HepG2 (cell line): Measurements from ENCODE around the gene H6PD. TPM values are rescaled to one million over a fixed set of nuclear protein-coding genes. Genes with fewer than 3 reads are reported as not detected.

Experiments
- ESRRA ChIP-seq: sonication (generic); formaldehyde crosslinking; IDR thresholded peaks from 2 replicates; pipeline ENCODE4 v1.5.1; 2020; ENCODE audit warnings: mild to moderate bottlenecking, low read depth, missing genetic modification reagents
- HCFC1 ChIP-seq: fragments of 150-350 bp; IDR thresholded peaks from 2 replicates; pipeline ENCODE4 v1.6.1; 2014; ENCODE audit warnings: low read depth, low read length
- KLF9 ChIP-seq: IDR thresholded peaks from 2 replicates; pipeline ENCODE4 v1.6.1; 2016; ENCODE audit warnings: low read depth
- NR2F1 ChIP-seq, 2 experiments: fragments of 450-650 bp in 1 of 2; formaldehyde crosslinking in 1 of 2; IDR thresholded peaks; 2 replicates each; pipeline versions ENCODE4 v1.5.0 to v1.6.1; 2016 to 2020; ENCODE audit warnings: mild to moderate bottlenecking in 1 of 2, missing compliant biosample characterization in 1 of 2, missing genetic modification reagents in 1 of 2, moderate library complexity in 1 of 2
- NR2F2 ChIP-seq: IDR thresholded peaks from 2 replicates; pipeline ENCODE4 v1.6.1; 2012; ENCODE audit warnings: low read depth, inconsistent platforms, borderline replicate concordance
- PAF1 ChIP-seq: IDR thresholded peaks from 2 replicates; pipeline ENCODE4 v1.6.1; 2016; ENCODE audit warnings: missing genetic modification reagents, missing compliant biosample characterization
- PRDM4 ChIP-seq: sonication (generic); formaldehyde crosslinking; IDR thresholded peaks from 2 replicates; pipeline ENCODE4 v1.9.0; 2021; ENCODE audit warnings: missing genetic modification reagents, borderline replicate concordance
- SNAI1 ChIP-seq: sonication (generic); formaldehyde crosslinking; IDR thresholded peaks from 2 replicates; pipeline ENCODE4 v1.5.0; 2020; ENCODE audit warnings: mild to moderate bottlenecking, missing genetic modification reagents, borderline replicate concordance
- SP1 ChIP-seq, 2 experiments: fragments of 450-650 bp in 1 of 2; sonication (generic) in 1 of 2; formaldehyde crosslinking in 1 of 2; IDR thresholded peaks; 2 replicates each; pipeline versions ENCODE4 v1.4.0 to v1.6.1; 2016 to 2020; ENCODE audit warnings: missing genetic modification reagents in 1 of 2
- TRIM24 ChIP-seq: sonication (generic); formaldehyde crosslinking; IDR thresholded peaks from 2 replicates; pipeline ENCODE4 v1.8.0; 2022; ENCODE audit warnings: mild to moderate bottlenecking, missing genetic modification reagents
- ZHX1 ChIP-seq: sonication (generic); formaldehyde crosslinking; IDR thresholded peaks from 2 replicates; pipeline ENCODE4 v1.8.1; 2022; ENCODE audit warnings: low read depth, mild to moderate bottlenecking, missing genetic modification reagents
- ZNF337 ChIP-seq: sonication (generic); formaldehyde crosslinking; IDR thresholded peaks from 2 replicates; pipeline ENCODE4 v1.5.1; 2020; ENCODE audit warnings: missing genetic modification reagents, low read depth, mild to moderate bottlenecking, borderline replicate concordance
- ZNF34 ChIP-seq: sonication (generic); formaldehyde crosslinking; IDR thresholded peaks from 2 replicates; pipeline ENCODE4 v1.4.0; 2020; ENCODE audit warnings: mild to moderate bottlenecking, missing genetic modification reagents, borderline replicate concordance
- ZNF670 ChIP-seq: sonication (generic); formaldehyde crosslinking; IDR thresholded peaks from 2 replicates; pipeline ENCODE4 v1.8.0; 2022; ENCODE audit warnings: mild to moderate bottlenecking, missing genetic modification reagents, borderline replicate concordance
- polyA plus RNA-seq, 8 experiments: library from polyadenylated mRNA; depleted of rRNA in 3 of 8; stranded (reverse) in 7 of 8; unstranded in 1 of 8; fragments of >200 nt; fragmentation: Illumina TruSeq in 4 of 8; extraction: Trizol in 4 of 8; gene quantifications; 2 replicates each; pipeline versions ENCODE4 v1.2.1 to v1.2.3, GENCODE V29; 2011 to 2016; ENCODE audit warnings: low read depth in 4 of 8, missing spikeins in 1 of 8, mixed read lengths in 1 of 8; ENCODE audit not compliant: insufficient read depth in 1 of 8
- total RNA-seq, 5 experiments: library from RNA; depleted of rRNA; stranded (reverse); fragments of >200 nt; fragmentation: Illumina TruSeq; extraction: Trizol; gene quantifications; 2 replicates each; pipeline ENCODE4 v1.2.3, GENCODE V29; 2016; ENCODE audit warnings: low read depth in 1 of 5
- TF ChIP-seq, protein P1 (sequence below): sonication (generic); formaldehyde crosslinking; IDR thresholded peaks from 2 replicates; pipeline ENCODE4 v1.4.0; 2020; ENCODE audit warnings: missing genetic modification reagents
- TF ChIP-seq, protein P2 (sequence below): sonication (generic); formaldehyde crosslinking; conservative IDR thresholded peaks from 2 replicates; pipeline ENCODE4 v1.8.0; 2022; ENCODE audit warnings: low read depth, missing genetic modification reagents

The H6PD gene
- total and polyA plus RNA-seq, 2 of the 13 experiments (the other 11 are each of a cell fraction or from before 2014, with no cell fraction given): 9.3 to 14.1 TPM

- TF ChIP-seq PRDM4 (no peak), PAF1 (no peak), ZHX1 (CRISPR knock-in tag) (no peak), ESRRA (CRISPR knock-in tag) (0 out of 2 replicates have a peak, but pooled peaks have one; percentile 65), TRIM24 (CRISPR knock-in tag) (no peak), ZNF670 (CRISPR knock-in tag) (peak; percentile 51; the same call in 1 of the 2 replicates), NR2F2 (0 out of 2 replicates have a peak, but pooled peaks have one; percentile 37), ZNF34 (no peak), SP1 (IDR thresholded peaks at IDR 0.05) (no peak), SP1 (CRISPR knock-in tag; IDR thresholded peaks at IDR 0.05) (no peak), SNAI1 (CRISPR knock-in tag) (no peak), NR2F1 (CRISPR knock-in tag; IDR thresholded peaks at IDR 0.05) (peak; percentile 27 to 75; a peak in 2 of 4 replicates), HCFC1 (no peak), ZNF337 (CRISPR knock-in tag) (no peak), KLF9 (CRISPR knock-in tag) (no peak)
- TF ChIP-seq, protein P1, sequence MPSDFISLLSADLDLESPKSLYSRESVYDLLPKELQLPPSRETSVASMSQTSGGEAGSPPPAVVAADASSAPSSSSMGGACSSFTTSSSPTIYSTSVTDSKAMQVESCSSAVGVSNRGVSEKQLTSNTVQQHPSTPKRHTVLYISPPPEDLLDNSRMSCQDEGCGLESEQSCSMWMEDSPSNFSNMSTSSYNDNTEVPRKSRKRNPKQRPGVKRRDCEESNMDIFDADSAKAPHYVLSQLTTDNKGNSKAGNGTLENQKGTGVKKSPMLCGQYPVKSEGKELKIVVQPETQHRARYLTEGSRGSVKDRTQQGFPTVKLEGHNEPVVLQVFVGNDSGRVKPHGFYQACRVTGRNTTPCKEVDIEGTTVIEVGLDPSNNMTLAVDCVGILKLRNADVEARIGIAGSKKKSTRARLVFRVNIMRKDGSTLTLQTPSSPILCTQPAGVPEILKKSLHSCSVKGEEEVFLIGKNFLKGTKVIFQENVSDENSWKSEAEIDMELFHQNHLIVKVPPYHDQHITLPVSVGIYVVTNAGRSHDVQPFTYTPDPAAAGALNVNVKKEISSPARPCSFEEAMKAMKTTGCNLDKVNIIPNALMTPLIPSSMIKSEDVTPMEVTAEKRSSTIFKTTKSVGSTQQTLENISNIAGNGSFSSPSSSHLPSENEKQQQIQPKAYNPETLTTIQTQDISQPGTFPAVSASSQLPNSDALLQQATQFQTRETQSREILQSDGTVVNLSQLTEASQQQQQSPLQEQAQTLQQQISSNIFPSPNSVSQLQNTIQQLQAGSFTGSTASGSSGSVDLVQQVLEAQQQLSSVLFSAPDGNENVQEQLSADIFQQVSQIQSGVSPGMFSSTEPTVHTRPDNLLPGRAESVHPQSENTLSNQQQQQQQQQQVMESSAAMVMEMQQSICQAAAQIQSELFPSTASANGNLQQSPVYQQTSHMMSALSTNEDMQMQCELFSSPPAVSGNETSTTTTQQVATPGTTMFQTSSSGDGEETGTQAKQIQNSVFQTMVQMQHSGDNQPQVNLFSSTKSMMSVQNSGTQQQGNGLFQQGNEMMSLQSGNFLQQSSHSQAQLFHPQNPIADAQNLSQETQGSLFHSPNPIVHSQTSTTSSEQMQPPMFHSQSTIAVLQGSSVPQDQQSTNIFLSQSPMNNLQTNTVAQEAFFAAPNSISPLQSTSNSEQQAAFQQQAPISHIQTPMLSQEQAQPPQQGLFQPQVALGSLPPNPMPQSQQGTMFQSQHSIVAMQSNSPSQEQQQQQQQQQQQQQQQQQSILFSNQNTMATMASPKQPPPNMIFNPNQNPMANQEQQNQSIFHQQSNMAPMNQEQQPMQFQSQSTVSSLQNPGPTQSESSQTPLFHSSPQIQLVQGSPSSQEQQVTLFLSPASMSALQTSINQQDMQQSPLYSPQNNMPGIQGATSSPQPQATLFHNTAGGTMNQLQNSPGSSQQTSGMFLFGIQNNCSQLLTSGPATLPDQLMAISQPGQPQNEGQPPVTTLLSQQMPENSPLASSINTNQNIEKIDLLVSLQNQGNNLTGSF: no peak
- TF ChIP-seq, protein P2, sequence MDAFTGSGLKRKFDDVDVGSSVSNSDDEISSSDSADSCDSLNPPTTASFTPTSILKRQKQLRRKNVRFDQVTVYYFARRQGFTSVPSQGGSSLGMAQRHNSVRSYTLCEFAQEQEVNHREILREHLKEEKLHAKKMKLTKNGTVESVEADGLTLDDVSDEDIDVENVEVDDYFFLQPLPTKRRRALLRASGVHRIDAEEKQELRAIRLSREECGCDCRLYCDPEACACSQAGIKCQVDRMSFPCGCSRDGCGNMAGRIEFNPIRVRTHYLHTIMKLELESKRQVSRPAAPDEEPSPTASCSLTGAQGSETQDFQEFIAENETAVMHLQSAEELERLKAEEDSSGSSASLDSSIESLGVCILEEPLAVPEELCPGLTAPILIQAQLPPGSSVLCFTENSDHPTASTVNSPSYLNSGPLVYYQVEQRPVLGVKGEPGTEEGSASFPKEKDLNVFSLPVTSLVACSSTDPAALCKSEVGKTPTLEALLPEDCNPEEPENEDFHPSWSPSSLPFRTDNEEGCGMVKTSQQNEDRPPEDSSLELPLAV (CRISPR knock-in tag): no peak
Observed at GRCh38 chr1:9239622-9240401, 5.2 kb downstream of the H6PD start (continued).
